K562 (cell line): ENCODE measurements around the gene ITPKB.

Experiments used
- ATF1 ChIP-seq, 2 experiments: fragments of 450-650 bp in 1 of 2; IDR thresholded peaks; 2 replicates each; pipeline ENCODE4 v1.6.1; 2016; ENCODE audit warnings: missing compliant biosample characterization in 1 of 2, missing genetic modification characterization in 1 of 2
- CTCF ChIP-seq, 3 experiments: IDR thresholded peaks in 2 of 3; conservative IDR thresholded peaks in 1 of 3; 2 replicates each; pipeline ENCODE4 v1.5.1; 2011 to 2012; ENCODE audit warnings: low read length in 3 of 3, mild to moderate bottlenecking in 3 of 3, control low read depth in 2 of 3, improper control_type of control experiment in 1 of 3, inconsistent platforms in 1 of 3, low read depth in 1 of 3, mixed read lengths in 1 of 3, moderate library complexity in 1 of 3; ENCODE audit not compliant: insufficient read depth in 2 of 3
- E2F5 ChIP-seq: sonication (generic); formaldehyde crosslinking; IDR thresholded peaks from 2 replicates; pipeline ENCODE4 v1.8.0; 2022; ENCODE audit warnings: mild to moderate bottlenecking, missing genetic modification reagents
- KAT2B ChIP-seq: IDR thresholded peaks from one replicate; pipeline ENCODE4 v1.6.1; 2012; ENCODE audit warnings: low read depth, mild to moderate bottlenecking, control low read depth, inconsistent platforms, low read length, moderate library complexity
- POLR2A ChIP-seq: fragments of 450-650 bp; conservative IDR thresholded peaks from 2 replicates; pipeline ENCODE4 v1.6.1; 2016
- RBM22 ChIP-seq: fragments of 200-400 bp; formaldehyde crosslinking; IDR thresholded peaks from 2 replicates; pipeline ENCODE4 v1.6.1; 2018; ENCODE audit warnings: low read length, low read depth; ENCODE audit not compliant: poor library complexity, severe bottlenecking
- REST ChIP-seq, 2 experiments: fragments of 450-650 bp; formaldehyde crosslinking in 1 of 2; IDR thresholded peaks; 2 replicates each; pipeline versions ENCODE4 v1.4.0 to v1.6.1; 2014 to 2020; ENCODE audit warnings: mild to moderate bottlenecking in 2 of 2, borderline replicate concordance in 1 of 2, low read depth in 1 of 2
- SIN3A ChIP-seq, 2 experiments: fragments of 150-350 bp in 1 of 2; IDR thresholded peaks; 2 replicates each; pipeline ENCODE4 v1.6.1; 2011 to 2016; ENCODE audit warnings: borderline replicate concordance in 2 of 2, low read depth in 2 of 2, low read length in 2 of 2, mild to moderate bottlenecking in 2 of 2, moderate library complexity in 2 of 2; ENCODE audit not compliant: control insufficient read depth in 1 of 2
- SMAD3 ChIP-seq: fragments of 450-650 bp; formaldehyde crosslinking; conservative IDR thresholded peaks from 2 replicates; pipeline ENCODE4 v1.4.0; 2020; ENCODE audit warnings: mild to moderate bottlenecking
- SMARCA5 ChIP-seq: fragments of 450-650 bp; IDR thresholded peaks from 2 replicates; pipeline ENCODE4 v1.6.1; 2016
- TBL1XR1 ChIP-seq, 2 experiments: IDR thresholded peaks; 2 replicates each; pipeline ENCODE4 v1.6.1; 2012; ENCODE audit warnings: improper control_type of control experiment in 2 of 2, low read length in 2 of 2, mild to moderate bottlenecking in 1 of 2
- ZFP36 ChIP-seq: fragments of 150-350 bp; IDR thresholded peaks from 2 replicates; pipeline ENCODE4 v1.6.1; 2018; ENCODE audit warnings: low read length, low read depth; ENCODE audit not compliant: partially characterized antibody
- ZNF280A ChIP-seq: fragments of 450-650 bp; IDR thresholded peaks from 2 replicates; pipeline ENCODE4 v1.6.1; 2018; ENCODE audit warnings: mild to moderate bottlenecking, low read depth; ENCODE audit not compliant: partially characterized antibody
- ZNF384 ChIP-seq: IDR thresholded peaks from 2 replicates; pipeline ENCODE4 v1.6.1; 2012; ENCODE audit warnings: low read depth, low read length, improper control_type of control experiment

- TF ChIP-seq ATF1 (CRISPR knock-in tag; IDR thresholded peaks at IDR 0.05), result no peak
- TF ChIP-seq ATF1 (tag; IDR thresholded peaks at IDR 0.05), result no peak
- no peak for TF ChIP-seq POLR2A
- no peak for TF ChIP-seq CTCF (IDR thresholded peaks at IDR 0.05 in 2 of 3, conservative IDR thresholded peaks at IDR 0.05 in 1 of 3; ENCODE audit: insufficient read depth in 2 of 3, low read depth in 1 of 3, low read length in 3 of 3)
- TF ChIP-seq SMAD3 (CRISPR knock-in tag), result no peak
- TF ChIP-seq REST (IDR thresholded peaks at IDR 0.05; ENCODE audit: borderline replicate concordance), result no peak
- TF ChIP-seq REST (CRISPR knock-in tag; IDR thresholded peaks at IDR 0.05; ENCODE audit: low read depth), result no peak
- TF ChIP-seq ZNF384, result no peak
- TF ChIP-seq SMARCA5, result no peak
- TF ChIP-seq ZNF280A, result no peak
- TF ChIP-seq KAT2B, result no peak
- TF ChIP-seq ZFP36, result no peak
- no peak for TF ChIP-seq TBL1XR1 (IDR thresholded peaks at IDR 0.05; ENCODE audit: low read length in 2 of 2)
- no peak for TF ChIP-seq SIN3A (IDR thresholded peaks at IDR 0.05; ENCODE audit: borderline replicate concordance in 2 of 2, control insufficient read depth in 1 of 2, low read depth in 2 of 2, low read length in 2 of 2)
- TF ChIP-seq RBM22, result no peak
- no peak for TF ChIP-seq E2F5 (CRISPR knock-in tag)
These were observed 113.8 kb downstream of the ITPKB start for GRCh38 chr1:226625326-226625725.
